ENCODE results near the gene NRIP1.

DNA sequence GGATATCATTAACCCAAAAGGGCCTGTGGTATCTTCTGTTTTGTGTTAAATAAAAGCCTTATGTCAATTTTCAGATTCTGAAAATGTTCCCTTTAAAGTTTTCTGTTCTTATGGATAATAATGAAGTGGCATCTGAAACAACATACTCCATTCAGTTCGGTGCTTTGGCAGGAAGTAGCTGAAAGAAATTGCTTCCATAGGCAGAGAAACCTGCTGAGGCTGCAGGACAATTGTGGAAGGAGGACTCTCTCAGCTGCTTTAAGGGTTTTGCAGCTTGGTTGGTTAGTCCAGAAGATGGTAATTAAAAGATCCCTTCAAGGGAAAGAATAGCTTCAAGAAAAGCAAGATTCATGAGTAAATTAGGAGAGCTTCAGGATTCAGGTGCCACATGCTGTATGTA lies 30.5 kb upstream of the NRIP1 start:
- TF ChIP-seq POLR2AphosphoS5 (IDR thresholded peaks at IDR 0.05) = no peak
- TF ChIP-seq, protein P1, sequence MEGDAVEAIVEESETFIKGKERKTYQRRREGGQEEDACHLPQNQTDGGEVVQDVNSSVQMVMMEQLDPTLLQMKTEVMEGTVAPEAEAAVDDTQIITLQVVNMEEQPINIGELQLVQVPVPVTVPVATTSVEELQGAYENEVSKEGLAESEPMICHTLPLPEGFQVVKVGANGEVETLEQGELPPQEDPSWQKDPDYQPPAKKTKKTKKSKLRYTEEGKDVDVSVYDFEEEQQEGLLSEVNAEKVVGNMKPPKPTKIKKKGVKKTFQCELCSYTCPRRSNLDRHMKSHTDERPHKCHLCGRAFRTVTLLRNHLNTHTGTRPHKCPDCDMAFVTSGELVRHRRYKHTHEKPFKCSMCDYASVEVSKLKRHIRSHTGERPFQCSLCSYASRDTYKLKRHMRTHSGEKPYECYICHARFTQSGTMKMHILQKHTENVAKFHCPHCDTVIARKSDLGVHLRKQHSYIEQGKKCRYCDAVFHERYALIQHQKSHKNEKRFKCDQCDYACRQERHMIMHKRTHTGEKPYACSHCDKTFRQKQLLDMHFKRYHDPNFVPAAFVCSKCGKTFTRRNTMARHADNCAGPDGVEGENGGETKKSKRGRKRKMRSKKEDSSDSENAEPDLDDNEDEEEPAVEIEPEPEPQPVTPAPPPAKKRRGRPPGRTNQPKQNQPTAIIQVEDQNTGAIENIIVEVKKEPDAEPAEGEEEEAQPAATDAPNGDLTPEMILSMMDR (IDR thresholded peaks at IDR 0.05) = no peak
- TF ChIP-seq POLR2A (IDR thresholded peaks at IDR 0.05) = no peak
- no peak for TF ChIP-seq EP300 (IDR thresholded peaks at IDR 0.05; ENCODE audit: low read depth)

Measured in transverse colon (tissue), 4 donors.